Measurements from ENCODE around the gene SBK2. TPM values are rescaled to one million over a fixed set of nuclear protein-coding genes. Genes with fewer than 3 reads are reported as not detected.

Gene SBK2
- total and polyA plus RNA-seq, 9 of the 15 experiments (the other 6 are each of a cell fraction or from before 2014, with no cell fraction given), result not detected

DNA sequence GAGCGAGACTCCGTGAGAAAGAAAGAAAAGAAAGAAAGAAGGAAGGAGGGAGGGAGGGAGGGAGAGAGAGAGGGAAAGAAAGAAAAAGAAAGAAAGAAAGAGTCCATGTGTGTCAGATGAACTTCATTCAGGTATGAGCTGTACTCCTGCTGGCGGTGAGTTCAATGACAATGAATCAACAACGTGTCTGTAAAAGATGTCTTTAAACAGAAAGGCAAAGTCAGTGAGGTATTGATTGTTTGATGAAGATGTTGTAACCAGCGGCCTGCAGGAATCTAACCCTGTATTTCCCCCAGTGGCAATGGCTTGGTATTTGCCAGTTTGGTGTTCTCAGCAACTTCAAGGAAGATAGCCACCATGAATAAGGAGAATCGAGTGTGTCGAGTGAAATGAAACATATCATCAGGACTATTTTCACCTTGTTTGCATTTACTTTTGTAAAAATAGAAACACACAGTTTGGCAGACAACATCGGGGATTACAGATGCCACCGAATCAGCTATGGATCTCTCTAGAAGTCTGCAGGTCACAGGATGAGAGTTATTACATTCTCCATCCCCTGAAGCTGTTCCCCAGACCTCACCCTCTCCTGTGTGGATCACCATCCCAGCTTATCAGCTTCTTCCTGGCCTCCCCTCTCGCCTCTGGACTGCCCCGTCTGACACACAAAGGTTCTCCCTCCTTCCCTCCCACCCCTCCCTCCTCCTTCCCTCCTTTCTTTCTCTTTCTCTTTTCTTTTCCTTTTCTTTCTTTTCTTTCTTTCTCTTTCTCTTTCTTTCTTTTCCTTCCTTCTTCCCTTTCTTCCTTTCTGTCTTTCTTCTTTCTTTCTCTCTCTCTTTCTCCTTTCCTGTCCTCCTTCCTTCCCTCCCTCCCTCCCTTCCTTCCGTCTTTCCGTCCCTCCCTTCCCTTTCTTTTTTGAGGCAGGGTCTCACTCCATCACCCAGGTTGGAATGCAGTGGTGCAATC lies 16.6 kb upstream of the SBK2 start:
- Histone ChIP-seq H3K27me3 (ENCODE audit: control insufficient read depth in 2 of 2, insufficient read depth in 2 of 2, low read length in 2 of 2) (peaks cover 3 to 11% of the 10 kb centered on the region in 2 experiments; a peak in 3 of 5 replicates), H4K20me1 (replicated peaks; ENCODE audit: control insufficient read depth, insufficient read depth, low read length) (no peaks in the 10 kb centered on the region), H3K9me1 (ENCODE audit: control insufficient read depth, insufficient read depth, low read length) (no peaks in the 10 kb centered on the region), H3K9me3 (replicated peaks; ENCODE audit: control insufficient read depth, insufficient read depth, low read depth, low read length) (no peaks in the 10 kb centered on the region), H3K4me2 (ENCODE audit: insufficient read depth, low read length) (no peak overlapping the region), H3K36me3 (ENCODE audit: control insufficient read depth, insufficient read depth, low read length) (no peaks in the 10 kb centered on the region), H3K9ac (ENCODE audit: insufficient read depth in 1 of 2, low read depth in 2 of 2, low read length in 2 of 2) (no peak overlapping the region; a peak in 1 of 4 replicates), H3K4me3 (no peak overlapping the region), H3K27ac (ENCODE audit: extremely low read depth, low read depth, low read length) (no peak overlapping the region), H3K4me1 (replicated peaks in 1 of 2; ENCODE audit: control insufficient read depth in 2 of 2, insufficient read depth in 2 of 2, low read length in 2 of 2) (peaks cover 5 to 9% of the 10 kb centered on the region in 2 experiments; a peak in 4 of 5 replicates), H3K79me2 (ENCODE audit: control insufficient read depth, insufficient read depth, low read length) (no peaks in the 10 kb centered on the region), H2AFZ (ENCODE audit: low read depth, low read length) (0 out of 2 replicates have a peak overlapping the region, but pooled peaks have one; percentile 5)
- intact Hi-C loops (cut with micrococcal nuclease) (no loop called here), in situ Hi-C loops (cut with MboI) (no loop called here)
- ChIA-PET POLR2A (interaction anchor here (0.7 to 1.0 kb wide), 2 partner anchors 22 to 1777 kb away, joined by 3 read pairs; no protein-coding TSS in a partner anchor), CTCF (ENCODE audit: low intra/inter-chr PET ratio) (no interaction called here)
- FAIRE-seq, result no peak
- 5% methylated on average over 13 of the region's 13 CpGs for WGBS (ENCODE audit: insufficient coverage, low coverage, missing lambda C conversion rate)
- no TSS peak for BruUV-seq (replicated peaks)
- TF ChIP-seq E2F4 (CRISPR knock-in tag; IDR thresholded peaks at IDR 0.05; ENCODE audit: low read depth) (no peak), ZNF512 (tag; IDR thresholded peaks at IDR 0.05) (peak; percentile 90)
- no peak for ATAC-seq
- peak in 1 of 4 experiments; percentile 21 for DNase-seq (ENCODE audit: extremely low read depth in 1 of 4, low spot score in 3 of 4)
